T-helper 2 cell treated with Interferon-gamma antibody and Interleukin-4, amounts not matched to agents 5 μg/mL and 100 μg/mL, for 36 hours (primary cell): ENCODE measurements around the gene ZCCHC4.
"Not testable (repeated sequence)": the region's sequence is repeated elsewhere in the genome, so short reads cannot be mapped to it uniquely, and the experiment has no call there.

Source experiments
- DNase-seq: peaks from one replicate; pipeline ENCODE4 v3.0.0; 2021; ENCODE audit warnings: low spot score
- H3K27ac Mint-ChIP-seq: one replicate; pipeline ENCODE4 v1.8.0; 2021; ENCODE audit warnings: mild to moderate bottlenecking, mixed read lengths
- H3K27me3 Mint-ChIP-seq: one replicate; pipeline ENCODE4 v1.8.0; 2021; ENCODE audit warnings: low read depth, mixed read lengths
- H3K36me3 Mint-ChIP-seq: one replicate; pipeline ENCODE4 v1.8.0; 2021; ENCODE audit warnings: low read depth, mixed read lengths
- H3K4me1 Mint-ChIP-seq: one replicate; pipeline ENCODE4 v1.8.0; 2021; ENCODE audit warnings: low read depth, mixed read lengths
- H3K4me3 Mint-ChIP-seq: one replicate; pipeline ENCODE4 v1.8.0; 2022; ENCODE audit warnings: mild to moderate bottlenecking, moderate library complexity, mixed read lengths
- H3K9me3 Mint-ChIP-seq: one replicate; pipeline ENCODE4 v1.8.0; 2021; ENCODE audit warnings: mixed read lengths

Gene ZCCHC4

DNA sequence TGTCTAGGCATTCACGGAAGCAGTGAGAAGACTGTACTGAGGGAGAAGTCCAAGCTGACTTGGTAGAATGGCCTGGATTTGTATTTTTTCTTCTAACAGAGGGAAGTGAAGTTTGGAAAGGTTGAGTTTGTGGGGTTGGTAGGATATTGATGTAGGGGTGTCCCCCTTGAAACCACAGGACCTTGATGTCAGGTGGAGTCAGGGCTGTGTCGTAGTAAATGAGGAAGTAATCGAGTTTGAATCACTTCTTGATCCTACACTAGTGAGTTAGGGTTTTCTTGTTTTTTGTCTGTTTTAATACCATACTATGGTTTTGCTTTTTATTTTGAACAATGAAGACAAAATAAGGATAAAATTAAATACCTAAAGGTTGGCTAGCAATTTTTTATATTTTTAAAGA is 34.3 kb downstream of the ZCCHC4 start:
- H3K36me3 Mint-ChIP-seq: peaks cover 6% of the 10 kb centered on the region
- H3K9me3 Mint-ChIP-seq: no peaks in the 10 kb centered on the region
- no peaks in the 10 kb centered on the region for H3K27me3 Mint-ChIP-seq
- no peak overlapping the region for H3K27ac Mint-ChIP-seq
- no peaks in the 10 kb centered on the region for H3K4me1 Mint-ChIP-seq
- H3K4me3 Mint-ChIP-seq: no peak overlapping the region
- no peak for DNase-seq

DNA sequence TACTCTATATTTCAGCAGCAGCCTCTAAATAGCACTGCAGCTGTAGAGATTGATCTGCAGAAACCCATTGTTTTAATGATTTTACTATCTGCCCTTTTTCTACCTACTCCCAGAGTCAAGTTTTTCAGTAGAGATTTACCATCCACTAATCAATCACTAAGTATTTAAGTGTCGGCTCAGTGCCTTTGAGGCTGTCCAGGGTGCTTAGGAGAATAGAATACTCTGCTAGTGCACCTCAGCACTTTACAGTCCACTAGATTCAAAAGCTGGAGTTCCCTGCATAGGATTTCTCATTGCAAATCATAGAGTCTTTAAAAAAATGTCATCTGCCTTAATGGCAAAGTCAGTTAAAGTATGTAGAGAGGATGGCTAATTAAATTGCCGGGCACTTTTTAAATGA is 34.9 kb downstream of the ZCCHC4 start:
- no peak for DNase-seq
- Mint-ChIP-seq H3K4me3 (no peak overlapping the region), H3K36me3 (peaks cover 5% of the 10 kb centered on the region), H3K9me3 (no peaks in the 10 kb centered on the region), H3K27me3 (no peaks in the 10 kb centered on the region), H3K4me1 (no peaks in the 10 kb centered on the region), H3K27ac (no peak overlapping the region)

DNA sequence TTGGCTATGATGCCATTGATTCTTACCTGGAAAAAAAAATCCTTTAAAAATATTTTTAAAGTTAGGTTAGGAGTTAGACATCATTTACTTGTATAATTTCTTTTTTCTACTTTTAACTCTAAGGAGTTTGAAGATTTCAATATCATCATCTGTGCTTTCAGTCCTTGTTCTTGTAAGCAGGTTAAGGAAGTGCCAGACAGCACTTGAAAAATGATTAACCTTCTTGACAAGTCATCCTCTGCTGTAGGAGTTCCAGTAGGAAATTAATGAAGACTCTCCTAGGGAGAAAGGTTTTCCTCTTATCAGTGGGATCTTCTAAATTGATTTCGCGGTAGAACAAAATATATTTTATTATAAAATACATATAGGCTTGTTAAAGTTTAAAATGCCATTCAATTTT is 35.4 kb downstream of the ZCCHC4 start:
- no peak for DNase-seq
- Mint-ChIP-seq H3K9me3 (no peaks in the 10 kb centered on the region), H3K27me3 (no peaks in the 10 kb centered on the region), H3K4me1 (no peaks in the 10 kb centered on the region), H3K36me3 (peaks cover 5% of the 10 kb centered on the region), H3K4me3 (no peak overlapping the region), H3K27ac (no peak overlapping the region)

DNA sequence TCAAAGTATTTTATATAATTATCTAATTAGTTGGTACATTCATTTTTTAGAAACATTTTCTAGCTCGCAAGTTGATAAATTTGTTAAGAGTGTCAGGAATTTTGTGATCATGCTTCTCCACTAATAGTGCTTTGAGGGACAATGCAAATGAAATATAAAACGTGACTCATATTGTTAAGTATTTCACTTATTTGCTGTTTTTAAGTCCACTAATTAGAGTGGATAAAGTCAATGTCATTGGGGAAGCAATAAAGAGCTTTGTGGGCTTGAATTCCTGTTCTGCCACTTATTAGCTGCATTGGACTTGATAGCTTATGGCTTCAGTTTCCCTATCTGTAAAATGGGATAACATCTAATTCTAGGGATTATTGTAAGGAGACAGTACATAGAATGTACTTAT is 38.0 kb downstream of the ZCCHC4 start:
- no peaks in the 10 kb centered on the region for H3K36me3 Mint-ChIP-seq
- H3K4me3 Mint-ChIP-seq: no peak overlapping the region
- H3K27ac Mint-ChIP-seq: no peak overlapping the region
- DNase-seq: no peak
- no peaks in the 10 kb centered on the region for H3K4me1 Mint-ChIP-seq
- H3K27me3 Mint-ChIP-seq: no peaks in the 10 kb centered on the region
- no peaks in the 10 kb centered on the region for H3K9me3 Mint-ChIP-seq

GRCh38 chr4:25351777-25352416 is 39.3 kb downstream of the ZCCHC4 start:
- H3K27ac Mint-ChIP-seq: no peak overlapping the region
- no peaks in the 10 kb centered on the region for H3K9me3 Mint-ChIP-seq
- DNase-seq: no peak
- H3K36me3 Mint-ChIP-seq: no peaks in the 10 kb centered on the region
- no peaks in the 10 kb centered on the region for H3K4me1 Mint-ChIP-seq
- H3K4me3 Mint-ChIP-seq: no peak overlapping the region
- H3K27me3 Mint-ChIP-seq: no peaks in the 10 kb centered on the region

GRCh38 chr4:25356068-25356467 is 43.5 kb downstream of the ZCCHC4 start:
- Mint-ChIP-seq H3K4me3 (no peak overlapping the region), H3K27ac (no peak overlapping the region), H3K4me1 (no peaks in the 10 kb centered on the region), H3K9me3 (no peaks in the 10 kb centered on the region), H3K27me3 (no peaks in the 10 kb centered on the region), H3K36me3 (peaks cover 5% of the 10 kb centered on the region)
- no peak for DNase-seq

DNA sequence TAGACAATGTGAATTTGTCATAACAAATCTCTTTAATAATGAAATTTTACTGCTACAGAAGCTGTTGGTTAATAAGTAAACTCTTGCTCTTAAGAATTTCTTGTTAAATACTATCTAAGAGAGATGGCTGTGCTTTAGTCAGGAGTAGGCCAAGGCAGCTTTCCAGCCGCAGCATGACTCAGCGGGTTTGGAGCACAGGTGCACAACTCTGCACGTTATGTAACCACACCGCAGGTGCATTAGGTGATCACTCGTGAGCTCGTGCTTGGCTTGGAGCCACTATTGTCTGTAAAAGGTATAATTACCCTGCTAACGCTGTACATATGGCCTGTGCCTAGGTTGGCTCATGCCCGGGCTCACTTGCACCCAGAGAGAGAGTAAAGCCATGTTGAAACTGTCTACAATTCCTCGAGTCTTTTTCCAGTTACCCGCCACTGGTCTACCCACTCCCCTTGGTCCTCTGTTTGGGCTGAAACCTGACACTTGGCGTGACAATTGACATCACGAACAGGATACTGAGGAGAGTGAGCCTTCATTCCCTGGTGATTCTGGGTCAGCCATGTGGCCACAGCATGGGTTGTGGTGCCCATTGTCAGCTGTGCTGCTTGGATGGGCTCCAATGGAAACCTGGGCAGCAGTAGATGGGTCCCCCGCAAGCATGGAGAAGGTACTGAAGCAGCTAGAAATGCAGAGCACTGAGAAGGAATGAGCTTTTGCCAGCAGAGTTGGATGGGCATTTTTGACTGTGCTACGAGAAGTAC is 46.1 kb downstream of the ZCCHC4 start:
- Mint-ChIP-seq H3K9me3 (no peaks in the 10 kb centered on the region), H3K4me3 (no peak overlapping the region), H3K27ac (no peak overlapping the region)

DNA sequence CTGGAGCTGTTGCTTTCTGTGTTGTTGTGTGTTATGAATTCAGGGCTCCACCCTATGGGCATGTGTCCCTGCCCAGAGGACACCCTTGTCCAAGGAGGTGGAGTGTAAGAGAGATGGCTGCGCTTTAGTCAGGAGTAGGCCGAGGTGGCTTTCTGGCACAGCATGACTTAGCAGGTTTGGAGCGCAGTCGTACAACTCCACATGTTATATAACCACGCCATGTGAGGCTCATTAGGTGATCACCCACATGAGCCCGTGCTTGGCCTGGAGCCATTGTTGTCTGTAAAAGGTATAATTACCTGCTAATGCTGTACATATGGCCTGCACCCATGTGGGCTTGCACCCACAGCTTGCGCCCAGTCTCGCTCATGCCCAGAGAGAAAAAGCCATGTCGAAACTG is 48.7 kb downstream of the ZCCHC4 start:
- Mint-ChIP-seq H3K27me3 (no peaks in the 10 kb centered on the region), H3K9me3 (no peaks in the 10 kb centered on the region), H3K4me3 (no peak overlapping the region), H3K36me3 (peaks cover 9% of the 10 kb centered on the region), H3K4me1 (no peaks in the 10 kb centered on the region), H3K27ac (no peak overlapping the region)
- DNase-seq: no peak

More for the DNA sequence above, 46.1 kb downstream of the ZCCHC4 start:
- Mint-ChIP-seq H3K4me1 (no peaks in the 10 kb centered on the region), H3K27me3 (no peaks in the 10 kb centered on the region), H3K36me3 (peaks cover 5% of the 10 kb centered on the region)
- DNase-seq: no peak

DNA sequence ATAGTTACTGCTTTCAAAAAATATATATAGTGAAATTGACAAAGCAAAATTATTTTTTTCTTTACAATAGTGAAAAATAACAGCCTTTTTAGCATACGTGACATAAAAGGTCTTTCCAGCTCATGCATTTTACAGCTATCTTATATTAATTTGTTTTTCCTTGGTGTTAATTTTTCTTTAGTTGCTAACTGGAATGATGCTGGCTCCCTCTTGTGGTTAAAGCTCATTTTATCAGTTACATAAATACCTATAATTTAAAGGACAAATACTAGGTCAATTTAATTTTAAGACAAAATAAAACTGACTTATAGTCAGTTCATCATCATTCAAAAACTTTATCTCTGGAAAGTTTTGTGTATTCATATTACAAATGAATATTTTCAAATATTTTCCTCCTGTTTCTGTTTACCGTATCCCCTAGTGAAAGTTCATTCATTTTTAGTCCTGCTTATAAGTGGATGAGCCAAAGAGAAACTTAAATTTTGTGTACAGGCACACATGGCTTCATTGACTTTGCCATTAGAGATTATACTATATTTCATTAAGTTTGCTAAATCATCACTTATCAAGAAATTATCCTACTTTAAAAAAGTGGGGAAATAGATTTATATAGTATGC is 54.5 kb downstream of the ZCCHC4 start:
- no peaks in the 10 kb centered on the region for H3K27me3 Mint-ChIP-seq
- peaks cover 10% of the 10 kb centered on the region for H3K36me3 Mint-ChIP-seq
- H3K4me1 Mint-ChIP-seq: no peaks in the 10 kb centered on the region
- H3K27ac Mint-ChIP-seq: no peak overlapping the region
- DNase-seq: no peak
- H3K4me3 Mint-ChIP-seq: no peak overlapping the region
- no peaks in the 10 kb centered on the region for H3K9me3 Mint-ChIP-seq

GRCh38 chr4:25367877-25368276 is 55.3 kb downstream of the ZCCHC4 start:
- Mint-ChIP-seq H3K27ac (no peak overlapping the region), H3K36me3 (peaks cover 10% of the 10 kb centered on the region), H3K27me3 (no peaks in the 10 kb centered on the region), H3K9me3 (no peaks in the 10 kb centered on the region), H3K4me1 (no peaks in the 10 kb centered on the region), H3K4me3 (no peak overlapping the region)
- no peak for DNase-seq

DNA sequence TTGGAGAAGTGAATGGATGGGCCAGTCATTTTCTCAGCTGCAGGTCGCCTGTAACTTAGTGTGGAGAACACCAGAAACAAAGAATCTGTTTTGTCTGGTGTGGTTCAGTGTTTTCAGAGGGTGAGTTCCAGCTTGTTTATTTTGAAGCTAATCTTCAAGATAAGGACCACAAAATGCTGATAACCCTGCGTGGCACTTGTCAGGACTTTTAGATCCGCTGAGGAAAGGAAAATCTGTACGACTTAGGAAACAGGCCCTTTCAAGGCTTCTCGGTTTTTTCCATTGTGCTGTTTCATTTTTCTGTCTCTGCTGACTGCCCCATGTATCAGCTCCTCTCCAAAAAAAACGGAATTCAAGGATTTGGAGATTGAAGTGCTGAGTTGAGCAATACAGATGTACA is 55.7 kb downstream of the ZCCHC4 start:
- H3K4me1 Mint-ChIP-seq: no peaks in the 10 kb centered on the region
- no peaks in the 10 kb centered on the region for H3K27me3 Mint-ChIP-seq
- no peaks in the 10 kb centered on the region for H3K9me3 Mint-ChIP-seq
- no peak overlapping the region for H3K27ac Mint-ChIP-seq
- no peak overlapping the region for H3K4me3 Mint-ChIP-seq
- no peak for DNase-seq
- H3K36me3 Mint-ChIP-seq: peaks cover 10% of the 10 kb centered on the region

DNA sequence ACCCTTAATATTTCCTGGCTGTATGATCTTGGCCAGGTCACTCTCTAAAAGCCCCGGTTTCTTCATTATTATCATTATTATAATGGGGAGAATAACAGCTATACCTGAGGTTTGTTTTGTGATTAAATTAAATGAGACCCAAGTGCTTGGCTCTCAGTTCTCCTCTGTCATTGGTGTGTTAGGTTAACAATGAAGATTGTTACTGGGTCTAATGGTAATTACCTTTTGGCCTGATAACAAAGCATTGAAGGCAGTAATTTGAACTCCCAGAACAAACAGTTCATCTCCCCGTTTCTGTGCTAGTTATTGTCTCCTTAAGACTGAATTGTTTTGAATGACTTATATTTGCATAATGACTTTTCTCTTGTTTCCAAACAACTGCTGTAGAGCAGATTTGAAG is 57.7 kb downstream of the ZCCHC4 start:
- H3K36me3 Mint-ChIP-seq: peaks cover 6% of the 10 kb centered on the region
- H3K4me1 Mint-ChIP-seq: no peaks in the 10 kb centered on the region
- DNase-seq: no peak
- no peaks in the 10 kb centered on the region for H3K9me3 Mint-ChIP-seq
- H3K27ac Mint-ChIP-seq: no peak overlapping the region
- no peaks in the 10 kb centered on the region for H3K27me3 Mint-ChIP-seq
- H3K4me3 Mint-ChIP-seq: no peak overlapping the region

- not testable (repeated sequence) for H3K9me3 Mint-ChIP-seq, H3K36me3 Mint-ChIP-seq, DNase-seq, H3K27me3 Mint-ChIP-seq, H3K4me3 Mint-ChIP-seq, H3K27ac Mint-ChIP-seq
- H3K4me1 Mint-ChIP-seq: peaks cover 10% of the 10 kb centered on the region
Measured at GRCh38 chr4:25372549-25372948, 60.0 kb downstream of the ZCCHC4 start.

GRCh38 chr4:25376754-25377571 is 64.4 kb downstream of the ZCCHC4 start, which contains the start of gene ANAPC4:
TSS of gene ANAPC4 (plus strand) at chr4:25377263. CDS start at chr4:25377428, 165 bp downstream.
- Mint-ChIP-seq H3K27ac (peak within 1 kb of the TSS; percentile 93), H3K36me3 (peaks cover 12% of the 10 kb centered on the region), H3K4me1 (peaks cover 12% of the 10 kb centered on the region), H3K4me3 (no peak within 1 kb of the TSS), H3K27me3 (no peaks in the 10 kb centered on the region), H3K9me3 (no peaks in the 10 kb centered on the region)
- DNase-seq: peak; percentile 93
